ENCODE results near the gene PSORS1C1. TPM values are rescaled to one million over a fixed set of nuclear protein-coding genes. Genes with fewer than 3 reads are reported as not detected.
A peak's percentile ranks its signal among the peaks of the same experiment; 100 is the strongest.

The PSORS1C1 gene
- total RNA-seq, 1 experiment from 2014 or later = not detected

- Histone ChIP-seq H3K36me3 (no peaks in the 10 kb centered on the region; the same call in 1 of the 2 replicates), H3K27me3 (no peaks in the 10 kb centered on the region), H3K9me3 (no peaks in the 10 kb centered on the region), H3K4me3 (no peak overlapping the region)
- peak; percentile 29 for DNase-seq
Measured at GRCh38 chr6:31139599-31139998, 25.0 kb downstream of the PSORS1C1 start.

- no peaks in the 10 kb centered on the region; the same call in 1 of the 2 replicates for H3K36me3 ChIP-seq
- H3K4me3 ChIP-seq = no peak overlapping the region
- DNase-seq = no peak
- H3K9me3 ChIP-seq = no peaks in the 10 kb centered on the region
- H3K27me3 ChIP-seq = no peaks in the 10 kb centered on the region
Measured at GRCh38 chr6:31140643-31141042, 26.0 kb downstream of the PSORS1C1 start.

GRCh38 chr6:31142361-31142761 is 27.8 kb downstream of the PSORS1C1 start:
- Histone ChIP-seq H3K4me3 (no peak overlapping the region), H3K36me3 (no peaks in the 10 kb centered on the region; the same call in 1 of the 2 replicates), H3K27me3 (no peaks in the 10 kb centered on the region), H3K9me3 (no peaks in the 10 kb centered on the region)
- no peak for DNase-seq

- no peaks in the 10 kb centered on the region for H3K27me3 ChIP-seq
- DNase-seq = no peak
- no peaks in the 10 kb centered on the region for H3K9me3 ChIP-seq
- H3K36me3 ChIP-seq = no peaks in the 10 kb centered on the region; the same call in 1 of the 2 replicates
- H3K4me3 ChIP-seq = no peak overlapping the region
Measured at GRCh38 chr6:31143148-31143547, 28.5 kb downstream of the PSORS1C1 start.

GRCh38 chr6:31144296-31144969 is 29.8 kb downstream of the PSORS1C1 start:
- Histone ChIP-seq H3K27me3 (no peaks in the 10 kb centered on the region), H3K9me3 (no peaks in the 10 kb centered on the region), H3K4me3 (no peak overlapping the region), H3K36me3 (no peaks in the 10 kb centered on the region; the same call in 1 of the 2 replicates)
- DNase-seq = no peak

- no peaks in the 10 kb centered on the region for H3K9me3 ChIP-seq
- DNase-seq = no peak
- H3K36me3 ChIP-seq = no peaks in the 10 kb centered on the region; the same call in 1 of the 2 replicates
- no peaks in the 10 kb centered on the region for H3K27me3 ChIP-seq
- no peak overlapping the region for H3K4me3 ChIP-seq
Measured at GRCh38 chr6:31144970-31145340, 30.4 kb downstream of the PSORS1C1 start.

GRCh38 chr6:31145386-31145785 is 30.8 kb downstream of the PSORS1C1 start:
- H3K9me3 ChIP-seq = no peaks in the 10 kb centered on the region
- H3K36me3 ChIP-seq = no peaks in the 10 kb centered on the region; the same call in 1 of the 2 replicates
- no peak overlapping the region for H3K4me3 ChIP-seq
- no peaks in the 10 kb centered on the region for H3K27me3 ChIP-seq
- no peak for DNase-seq

GRCh38 chr6:31149827-31150447 is 35.3 kb downstream of the PSORS1C1 start:
- Histone ChIP-seq H3K36me3 (no peaks in the 10 kb centered on the region; the same call in 1 of the 2 replicates), H3K27me3 (no peaks in the 10 kb centered on the region), H3K9me3 (no peaks in the 10 kb centered on the region), H3K4me3 (no peak overlapping the region)
- no peak for DNase-seq

- Histone ChIP-seq H3K9me3 (no peaks in the 10 kb centered on the region), H3K4me3 (no peak overlapping the region), H3K27me3 (no peaks in the 10 kb centered on the region), H3K36me3 (no peaks in the 10 kb centered on the region; the same call in 1 of the 2 replicates)
- DNase-seq = no peak
Measured at GRCh38 chr6:31152781-31153180, 38.2 kb downstream of the PSORS1C1 start.

- Histone ChIP-seq H3K9me3 (no peaks in the 10 kb centered on the region), H3K4me3 (no peak overlapping the region), H3K36me3 (no peaks in the 10 kb centered on the region; the same call in none of the 2 replicates), H3K27me3 (no peaks in the 10 kb centered on the region)
- DNase-seq = no peak
Measured at GRCh38 chr6:31154436-31154835, 39.8 kb downstream of the PSORS1C1 start.

- Histone ChIP-seq H3K27me3 (no peaks in the 10 kb centered on the region), H3K36me3 (no peaks in the 10 kb centered on the region; the same call in none of the 2 replicates), H3K9me3 (no peaks in the 10 kb centered on the region), H3K4me3 (no peak overlapping the region)
- DNase-seq = no peak
Measured at GRCh38 chr6:31156641-31157040, 42.0 kb downstream of the PSORS1C1 start.

- H3K27me3 ChIP-seq = no peaks in the 10 kb centered on the region
- H3K36me3 ChIP-seq = no peaks in the 10 kb centered on the region; the same call in none of the 2 replicates
- no peak for DNase-seq
- no peaks in the 10 kb centered on the region for H3K9me3 ChIP-seq
- peak within 1 kb of the TSS; percentile 74 for H3K4me3 ChIP-seq
Measured at GRCh38 chr6:31157513-31158139, 43.0 kb downstream of the PSORS1C1 start, which contains the start of gene CCHCR1. Gene CCHCR1, minus strand, starts transcription at chr6:31157802. Its CDS starts 202 bp downstream, at chr6:31157600.

- no peaks in the 10 kb centered on the region for H3K9me3 ChIP-seq
- H3K4me3 ChIP-seq = peak within 1 kb of the TSS; percentile 74
- peaks cover 4% of the 10 kb centered on the region for H3K36me3 ChIP-seq
- DNase-seq = peak; percentile 95
- no peaks in the 10 kb centered on the region for H3K27me3 ChIP-seq
Measured at GRCh38 chr6:31158140-31158862, 43.7 kb downstream of the PSORS1C1 start, which contains the start of gene TCF19. Gene TCF19, plus strand, starts transcription at chr6:31158589. Its CDS starts 881 bp downstream, at chr6:31159470.

GRCh38 chr6:31158863-31159855 is 44.6 kb downstream of the PSORS1C1 start:
- H3K36me3 ChIP-seq = peaks cover 5% of the 10 kb centered on the region
- H3K4me3 ChIP-seq = peak overlapping the region; percentile 74
- no peaks in the 10 kb centered on the region for H3K9me3 ChIP-seq
- no peaks in the 10 kb centered on the region for H3K27me3 ChIP-seq
- peak; percentile 23 for DNase-seq

GRCh38 chr6:31161216-31162126 is 46.9 kb downstream of the PSORS1C1 start:
- no peak for DNase-seq
- H3K36me3 ChIP-seq = peaks cover 5% of the 10 kb centered on the region

More at GRCh38 chr6:31161216-31162126, 46.9 kb downstream of the PSORS1C1 start:
- no peak overlapping the region for H3K4me3 ChIP-seq
- H3K9me3 ChIP-seq = no peaks in the 10 kb centered on the region
- no peaks in the 10 kb centered on the region for H3K27me3 ChIP-seq
